ENCODE results near the gene FCRL5.

DNA sequence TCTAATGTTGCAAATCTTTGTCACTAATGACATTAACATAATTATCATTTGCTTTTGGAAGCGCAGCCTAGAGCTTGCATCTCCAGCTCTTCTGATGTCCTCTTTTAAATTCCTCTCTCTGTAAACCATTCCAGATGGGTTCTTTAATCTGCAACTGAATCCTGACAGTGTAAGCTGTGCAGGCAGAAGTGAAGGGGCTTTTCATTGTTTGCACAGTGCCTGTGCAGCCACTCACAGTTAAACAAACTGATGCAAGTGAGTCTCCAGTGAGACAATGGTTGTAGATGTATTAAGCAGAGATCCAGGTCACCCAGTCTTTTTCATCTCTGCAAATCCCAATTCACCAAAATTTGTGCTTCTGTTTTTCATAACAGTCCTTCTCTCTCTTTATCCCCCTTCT, 22.5 kb upstream of the FCRL5 start:
- TF ChIP-seq, protein P1, sequence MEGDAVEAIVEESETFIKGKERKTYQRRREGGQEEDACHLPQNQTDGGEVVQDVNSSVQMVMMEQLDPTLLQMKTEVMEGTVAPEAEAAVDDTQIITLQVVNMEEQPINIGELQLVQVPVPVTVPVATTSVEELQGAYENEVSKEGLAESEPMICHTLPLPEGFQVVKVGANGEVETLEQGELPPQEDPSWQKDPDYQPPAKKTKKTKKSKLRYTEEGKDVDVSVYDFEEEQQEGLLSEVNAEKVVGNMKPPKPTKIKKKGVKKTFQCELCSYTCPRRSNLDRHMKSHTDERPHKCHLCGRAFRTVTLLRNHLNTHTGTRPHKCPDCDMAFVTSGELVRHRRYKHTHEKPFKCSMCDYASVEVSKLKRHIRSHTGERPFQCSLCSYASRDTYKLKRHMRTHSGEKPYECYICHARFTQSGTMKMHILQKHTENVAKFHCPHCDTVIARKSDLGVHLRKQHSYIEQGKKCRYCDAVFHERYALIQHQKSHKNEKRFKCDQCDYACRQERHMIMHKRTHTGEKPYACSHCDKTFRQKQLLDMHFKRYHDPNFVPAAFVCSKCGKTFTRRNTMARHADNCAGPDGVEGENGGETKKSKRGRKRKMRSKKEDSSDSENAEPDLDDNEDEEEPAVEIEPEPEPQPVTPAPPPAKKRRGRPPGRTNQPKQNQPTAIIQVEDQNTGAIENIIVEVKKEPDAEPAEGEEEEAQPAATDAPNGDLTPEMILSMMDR (IDR thresholded peaks at IDR 0.05), result no peak
- TF ChIP-seq POLR2A (IDR thresholded peaks at IDR 0.05), result no peak

Data from breast epithelium (tissue), 3 donors.